AG09309 (cell line): Measurements from ENCODE around the gene SERPINB6.
"Not testable (repeated sequence)": the region's sequence is repeated elsewhere in the genome, so short reads cannot be mapped to it uniquely, and the experiment has no call there.

Source experiments
- DNase-seq: peaks from one replicate; pipeline ENCODE4 v3.0.0-alpha.2; 2010; ENCODE audit warnings: low read depth
- H3K4me3 ChIP-seq: 2 replicates; pipeline ENCODE4 v1.5.1; 2011; ENCODE audit warnings: mild to moderate bottlenecking, low read depth, low read length, moderate library complexity; ENCODE audit not compliant: control insufficient read depth
- TF ChIP-seq, protein P1 (sequence below): IDR thresholded peaks from 2 replicates; pipeline ENCODE4 v1.5.1; 2011; ENCODE audit warnings: mild to moderate bottlenecking, low read depth, low read length, inconsistent platforms; ENCODE audit not compliant: insufficient read depth, control insufficient read depth; ENCODE audit errors: missing control alignments

SERPINB6 gene

DNA sequence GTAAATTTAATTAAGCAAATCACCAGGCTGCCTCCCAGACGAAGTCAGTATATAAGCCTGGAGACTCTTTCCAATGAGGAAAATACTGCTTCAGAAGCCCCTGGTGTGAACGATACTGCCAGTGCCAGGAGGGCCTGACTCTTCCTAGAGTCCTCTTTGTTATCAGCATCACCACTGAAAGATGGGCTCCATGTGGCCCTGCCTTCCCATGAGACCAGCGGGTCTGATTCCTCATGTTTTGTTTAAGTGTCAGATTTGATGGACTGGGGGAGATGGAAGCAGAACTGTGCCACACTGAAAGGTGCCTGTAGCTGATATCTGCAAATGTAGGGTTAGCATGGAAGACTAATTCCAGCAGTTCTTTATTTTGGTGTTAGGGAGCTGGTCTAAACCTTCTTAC lies 36.2 kb upstream of the SERPINB6 start:
- TF ChIP-seq, protein P1, sequence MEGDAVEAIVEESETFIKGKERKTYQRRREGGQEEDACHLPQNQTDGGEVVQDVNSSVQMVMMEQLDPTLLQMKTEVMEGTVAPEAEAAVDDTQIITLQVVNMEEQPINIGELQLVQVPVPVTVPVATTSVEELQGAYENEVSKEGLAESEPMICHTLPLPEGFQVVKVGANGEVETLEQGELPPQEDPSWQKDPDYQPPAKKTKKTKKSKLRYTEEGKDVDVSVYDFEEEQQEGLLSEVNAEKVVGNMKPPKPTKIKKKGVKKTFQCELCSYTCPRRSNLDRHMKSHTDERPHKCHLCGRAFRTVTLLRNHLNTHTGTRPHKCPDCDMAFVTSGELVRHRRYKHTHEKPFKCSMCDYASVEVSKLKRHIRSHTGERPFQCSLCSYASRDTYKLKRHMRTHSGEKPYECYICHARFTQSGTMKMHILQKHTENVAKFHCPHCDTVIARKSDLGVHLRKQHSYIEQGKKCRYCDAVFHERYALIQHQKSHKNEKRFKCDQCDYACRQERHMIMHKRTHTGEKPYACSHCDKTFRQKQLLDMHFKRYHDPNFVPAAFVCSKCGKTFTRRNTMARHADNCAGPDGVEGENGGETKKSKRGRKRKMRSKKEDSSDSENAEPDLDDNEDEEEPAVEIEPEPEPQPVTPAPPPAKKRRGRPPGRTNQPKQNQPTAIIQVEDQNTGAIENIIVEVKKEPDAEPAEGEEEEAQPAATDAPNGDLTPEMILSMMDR, result no peak
- H3K4me3 ChIP-seq, result no peak overlapping the region
- no peak for DNase-seq

DNA sequence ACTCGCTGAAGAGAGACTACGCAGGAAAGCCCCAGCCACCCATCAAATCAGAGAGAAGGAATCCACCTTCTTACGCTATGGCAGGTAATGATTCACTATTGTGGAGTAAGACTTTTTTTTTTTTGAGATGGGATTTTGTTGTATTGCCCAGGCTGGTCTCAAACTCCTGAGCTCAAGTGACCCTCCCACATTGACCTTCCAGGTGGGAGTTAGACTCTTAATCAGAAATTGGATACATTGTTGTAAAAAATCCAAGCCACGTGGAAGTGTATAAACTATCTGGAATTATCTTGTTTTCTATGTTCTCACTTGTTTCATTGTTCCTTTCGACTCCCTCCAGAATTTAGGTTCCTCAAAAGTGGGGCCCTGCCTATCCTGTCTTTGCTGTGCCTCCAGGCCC lies 35.1 kb upstream of the SERPINB6 start:
- TF ChIP-seq, protein P1, result no peak
- DNase-seq, result no peak
- no peak overlapping the region for H3K4me3 ChIP-seq

DNA sequence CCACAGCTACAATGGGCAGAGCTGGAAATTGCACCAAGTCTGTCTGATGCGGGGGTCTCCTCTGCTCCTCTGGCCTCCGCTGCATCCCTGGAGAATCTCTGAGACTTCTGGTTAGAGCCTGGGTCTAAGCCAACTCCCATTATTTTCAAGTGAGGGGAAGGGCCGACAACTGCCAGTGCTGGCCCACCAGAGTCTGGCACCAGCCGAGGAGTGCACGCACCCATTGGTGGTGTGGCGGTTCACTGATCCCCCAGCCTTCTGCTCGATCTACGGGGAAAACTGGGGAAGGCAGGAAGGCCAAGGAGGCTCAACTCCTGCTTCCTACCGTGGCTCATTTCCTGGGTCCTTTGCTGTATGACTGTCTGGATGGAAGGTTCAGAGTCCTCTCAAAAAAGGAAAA lies 34.5 kb upstream of the SERPINB6 start:
- TF ChIP-seq, protein P1, result no peak
- no peak overlapping the region for H3K4me3 ChIP-seq
- DNase-seq, result no peak

DNA sequence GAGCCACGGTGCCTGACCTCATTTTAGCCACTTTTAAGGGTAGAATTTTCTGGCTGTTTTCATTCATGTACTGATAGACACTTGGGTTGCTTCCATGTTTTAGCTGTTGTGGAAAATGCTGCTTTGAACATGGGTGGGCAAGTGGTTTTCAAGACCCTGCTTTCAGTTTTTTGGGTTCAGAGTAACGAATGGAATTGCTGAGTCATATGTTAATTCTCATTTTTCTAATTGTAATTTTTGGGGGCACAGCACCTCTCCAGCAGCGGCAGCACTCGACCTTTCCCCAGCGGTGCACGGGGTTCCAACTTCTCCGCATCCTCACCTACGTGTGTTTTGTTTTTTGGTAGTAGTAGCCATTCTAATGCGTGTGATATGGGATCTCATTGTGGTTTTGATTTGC lies 33.7 kb upstream of the SERPINB6 start:
- H3K4me3 ChIP-seq, result no peak overlapping the region
- no peak for DNase-seq
- TF ChIP-seq, protein P1, result no peak

DNA sequence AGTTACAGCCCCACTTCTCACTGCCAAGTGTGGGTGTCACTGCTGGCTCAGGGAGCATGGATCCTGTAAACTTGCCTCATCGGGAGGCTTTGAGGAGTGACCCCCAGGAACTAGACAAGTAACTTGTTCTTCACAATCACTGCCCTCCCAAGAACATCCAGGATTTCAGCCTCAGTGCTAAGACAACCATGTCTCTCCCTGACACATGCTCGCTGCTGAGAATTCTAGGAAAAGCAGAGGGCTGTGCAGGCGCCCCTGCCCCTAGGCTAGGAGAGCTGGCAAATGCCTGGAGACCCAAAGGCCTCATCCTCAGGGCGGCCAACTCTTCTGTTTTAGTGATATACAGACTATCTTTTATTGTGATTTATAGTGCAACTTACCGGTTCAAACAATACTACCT lies 31.9 kb upstream of the SERPINB6 start:
- DNase-seq, result not testable (repeated sequence)

DNA sequence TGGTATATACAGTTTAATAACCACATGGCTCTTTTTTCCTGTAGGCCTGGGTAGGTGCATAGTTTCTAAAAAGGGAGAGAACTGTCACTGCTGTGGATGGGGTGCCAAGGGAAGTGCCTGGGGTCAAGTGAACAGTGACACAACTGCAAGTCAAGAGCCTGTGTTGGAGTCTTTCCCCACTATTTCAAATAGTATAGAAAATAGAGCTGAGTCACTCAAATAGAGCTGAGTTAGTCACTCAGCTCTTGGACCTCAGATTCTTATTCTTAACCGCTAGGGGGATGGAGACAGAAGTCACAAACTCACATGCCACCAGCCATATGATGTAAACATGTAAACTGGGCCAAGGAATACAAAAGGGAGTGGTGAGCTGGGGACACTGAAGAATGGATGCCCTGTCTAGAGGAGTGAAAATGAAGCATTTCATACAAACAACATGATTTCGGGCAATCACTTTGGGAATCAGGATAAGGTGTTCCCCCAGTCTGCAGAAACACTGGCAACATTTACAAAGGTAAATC lies 30.5 kb upstream of the SERPINB6 start:
- DNase-seq, result no peak
- TF ChIP-seq, protein P1, result peak; percentile 61
- no peak overlapping the region for H3K4me3 ChIP-seq

More for the DNA sequence above, 31.9 kb upstream of the SERPINB6 start:
- H3K4me3 ChIP-seq, result not testable (repeated sequence)

DNA sequence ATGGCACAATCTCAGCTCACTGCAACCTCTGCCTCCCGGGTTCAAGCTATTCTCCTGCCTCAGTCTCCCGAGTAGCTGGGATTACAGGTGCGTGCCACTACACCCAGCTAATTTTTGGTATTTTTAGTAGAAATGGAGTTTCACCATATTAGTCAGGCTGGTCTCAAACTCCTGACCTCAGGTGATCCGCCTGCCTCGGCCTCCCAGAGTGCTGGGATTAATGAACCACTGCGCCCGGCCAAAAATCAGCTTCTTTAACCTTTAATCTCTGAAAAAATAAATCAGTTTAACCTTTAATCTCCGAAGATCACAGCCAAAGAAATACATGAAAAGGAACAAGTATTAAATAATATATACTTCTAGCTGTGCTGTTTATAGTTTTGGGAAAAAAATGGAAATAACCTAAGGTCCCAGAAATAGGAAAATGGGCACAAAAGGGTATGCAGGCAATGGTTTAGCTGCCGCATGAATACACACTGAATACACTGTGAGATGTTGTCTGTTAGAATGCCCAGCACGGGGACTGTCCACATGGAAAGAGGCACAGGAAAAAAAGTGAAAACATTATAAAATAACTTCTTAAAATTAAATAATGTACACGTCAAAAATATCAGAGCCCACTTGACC lies 29.9 kb upstream of the SERPINB6 start:
- H3K4me3 ChIP-seq, result no peak overlapping the region
- no peak for DNase-seq
- TF ChIP-seq, protein P1, result no peak
